Astrocyte (in vitro differentiated cells and primary cell): ENCODE results near the gene EPC2. TPM values are rescaled to one million over a fixed set of nuclear protein-coding genes. Genes with fewer than 3 reads are reported as not detected.

Source experiments
- DNase-seq: peaks from one replicate; pipeline ENCODE4 v3.0.0-alpha.2; 2010; ENCODE audit warnings: low read depth
- FAIRE-seq: peaks from 2 replicates; lab custom pipeline; 2011; peaks lifted over from hg19 to GRCh38; lab: Jason Lieb, UNC
- H2AFZ ChIP-seq: 2 replicates; pipeline ENCODE4 v1.6.0; 2012; ENCODE audit warnings: low read depth, low read length, inconsistent platforms
- H3K27ac ChIP-seq: 2 replicates; pipeline ENCODE4 v1.5.1; 2011; ENCODE audit warnings: low read depth, low read length, inconsistent platforms
- H3K27me3 ChIP-seq: 2 replicates; pipeline ENCODE4 v1.6.0; 2011; ENCODE audit warnings: low read length, inconsistent platforms; ENCODE audit not compliant: insufficient read depth
- H3K36me3 ChIP-seq: 2 replicates; pipeline ENCODE4 v1.5.1; 2011; ENCODE audit warnings: low read length, inconsistent platforms; ENCODE audit not compliant: insufficient read depth
- H3K4me1 ChIP-seq: 2 replicates; pipeline ENCODE4 v1.5.1; 2011; ENCODE audit warnings: low read length, inconsistent platforms; ENCODE audit not compliant: insufficient read depth
- H3K4me2 ChIP-seq: 2 replicates; pipeline ENCODE4 v1.6.0; 2012; ENCODE audit warnings: low read length, inconsistent platforms
- H3K4me3 ChIP-seq: 2 replicates; pipeline ENCODE4 v1.5.1; 2011; ENCODE audit warnings: low read depth, mild to moderate bottlenecking, low read length, inconsistent platforms; ENCODE audit not compliant: insufficient read depth
- H3K79me2 ChIP-seq: 2 replicates; pipeline ENCODE4 v1.6.0; 2012; ENCODE audit warnings: mild to moderate bottlenecking, low read length, inconsistent platforms; ENCODE audit not compliant: insufficient read depth
- H3K9ac ChIP-seq: 2 replicates; pipeline ENCODE4 v1.6.0; 2012; ENCODE audit warnings: mild to moderate bottlenecking, low read length, inconsistent platforms
- H3K9me3 ChIP-seq: 2 replicates; pipeline ENCODE4 v1.5.1; 2012; ENCODE audit warnings: low read depth, mild to moderate bottlenecking, low read length, inconsistent platforms; ENCODE audit not compliant: insufficient read depth
- H4K20me1 ChIP-seq: 2 replicates; pipeline ENCODE4 v1.6.0; 2012; ENCODE audit warnings: low read length, inconsistent platforms; ENCODE audit not compliant: insufficient read depth
- H3K27ac Mint-ChIP-seq: one replicate; pipeline ENCODE4 v1.8.0; 2021; ENCODE audit warnings: mild to moderate bottlenecking, mixed read lengths; ENCODE audit not compliant: unreplicated experiment
- H3K27me3 Mint-ChIP-seq: one replicate; pipeline ENCODE4 v1.8.0; 2021; ENCODE audit warnings: low read depth, mixed read lengths; ENCODE audit not compliant: unreplicated experiment
- H3K36me3 Mint-ChIP-seq: one replicate; pipeline ENCODE4 v1.8.0; 2021; ENCODE audit warnings: low read depth, mixed read lengths; ENCODE audit not compliant: unreplicated experiment
- H3K4me1 Mint-ChIP-seq: one replicate; pipeline ENCODE4 v1.8.0; 2021; ENCODE audit warnings: low read depth, mixed read lengths; ENCODE audit not compliant: unreplicated experiment
- H3K4me3 Mint-ChIP-seq: one replicate; pipeline ENCODE4 v1.8.0; 2021; ENCODE audit warnings: mild to moderate bottlenecking, moderate library complexity, mixed read lengths; ENCODE audit not compliant: unreplicated experiment
- H3K9me3 Mint-ChIP-seq: one replicate; pipeline ENCODE4 v1.8.0; 2021; ENCODE audit warnings: mild to moderate bottlenecking, mixed read lengths; ENCODE audit not compliant: unreplicated experiment
- EZH2 ChIP-seq: IDR thresholded peaks from 2 replicates; pipeline ENCODE4 v1.6.1; 2012; ENCODE audit warnings: mild to moderate bottlenecking, low read length, inconsistent platforms; ENCODE audit not compliant: insufficient read depth
- total RNA-seq: library from RNA; stranded (reverse); gene quantifications from 2 replicates; pipeline ENCODE4 v1.2.1, GENCODE V29; 2021
- TF ChIP-seq, protein P1 (sequence below): IDR thresholded peaks from 2 replicates; pipeline ENCODE4 v1.5.1; 2011; ENCODE audit warnings: low read depth, mild to moderate bottlenecking, inconsistent platforms, low read length, moderate library complexity; ENCODE audit not compliant: insufficient read depth

The EPC2 gene
- total RNA-seq, 1 donor from 2014 or later = 24.8 TPM

DNA sequence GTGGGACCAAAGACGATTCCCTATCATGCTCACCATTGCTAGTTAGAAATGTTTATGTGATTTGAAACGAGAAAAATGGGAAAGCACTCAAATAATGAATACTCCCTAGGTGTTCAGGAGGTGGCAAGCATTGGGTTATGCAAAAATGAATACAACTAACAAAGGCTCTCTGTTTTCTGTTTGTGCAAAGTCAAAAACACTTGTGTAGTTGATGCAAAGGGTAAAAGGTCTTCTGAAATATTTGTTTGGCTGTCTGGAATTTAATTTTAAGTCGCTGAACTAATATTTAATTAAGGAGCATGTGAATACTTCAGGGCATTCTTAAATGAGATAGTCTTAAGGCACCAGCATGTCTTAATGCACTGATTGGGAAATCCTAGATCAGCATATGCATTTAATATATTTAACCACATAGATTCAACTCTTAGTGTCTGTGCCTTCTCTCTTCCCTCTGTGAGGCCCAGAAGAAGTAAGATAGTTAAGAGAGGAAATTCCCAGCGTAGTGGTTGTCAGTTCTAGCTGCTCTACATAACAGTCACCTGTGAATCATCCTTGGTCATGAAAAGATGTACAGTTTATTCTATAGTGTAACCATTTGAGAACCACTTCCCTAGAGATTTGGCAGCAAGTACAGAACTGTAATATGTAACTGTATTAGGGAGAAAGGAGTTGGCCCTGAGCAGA is 111.9 kb downstream of the EPC2 start:
- H2AFZ ChIP-seq = no peak overlapping the region
- peaks cover 3% of the 10 kb centered on the region for H3K36me3 ChIP-seq
- H3K4me3 ChIP-seq = no peak overlapping the region
- H3K36me3 Mint-ChIP-seq = no peaks in the 10 kb centered on the region
- peaks cover 29% of the 10 kb centered on the region for H4K20me1 ChIP-seq
- H3K27me3 ChIP-seq = no peaks in the 10 kb centered on the region
- H3K9ac ChIP-seq = no peak overlapping the region
- H3K79me2 ChIP-seq = peaks cover 10% of the 10 kb centered on the region
- DNase-seq = peak; percentile 25
- H3K9me3 ChIP-seq = no peaks in the 10 kb centered on the region
- peaks cover 8% of the 10 kb centered on the region for H3K4me1 ChIP-seq
- FAIRE-seq = peak; percentile 49
- no peaks in the 10 kb centered on the region for H3K9me3 Mint-ChIP-seq
- TF ChIP-seq EZH2 = no peak
- TF ChIP-seq, protein P1, sequence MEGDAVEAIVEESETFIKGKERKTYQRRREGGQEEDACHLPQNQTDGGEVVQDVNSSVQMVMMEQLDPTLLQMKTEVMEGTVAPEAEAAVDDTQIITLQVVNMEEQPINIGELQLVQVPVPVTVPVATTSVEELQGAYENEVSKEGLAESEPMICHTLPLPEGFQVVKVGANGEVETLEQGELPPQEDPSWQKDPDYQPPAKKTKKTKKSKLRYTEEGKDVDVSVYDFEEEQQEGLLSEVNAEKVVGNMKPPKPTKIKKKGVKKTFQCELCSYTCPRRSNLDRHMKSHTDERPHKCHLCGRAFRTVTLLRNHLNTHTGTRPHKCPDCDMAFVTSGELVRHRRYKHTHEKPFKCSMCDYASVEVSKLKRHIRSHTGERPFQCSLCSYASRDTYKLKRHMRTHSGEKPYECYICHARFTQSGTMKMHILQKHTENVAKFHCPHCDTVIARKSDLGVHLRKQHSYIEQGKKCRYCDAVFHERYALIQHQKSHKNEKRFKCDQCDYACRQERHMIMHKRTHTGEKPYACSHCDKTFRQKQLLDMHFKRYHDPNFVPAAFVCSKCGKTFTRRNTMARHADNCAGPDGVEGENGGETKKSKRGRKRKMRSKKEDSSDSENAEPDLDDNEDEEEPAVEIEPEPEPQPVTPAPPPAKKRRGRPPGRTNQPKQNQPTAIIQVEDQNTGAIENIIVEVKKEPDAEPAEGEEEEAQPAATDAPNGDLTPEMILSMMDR = no peak
- H3K27me3 Mint-ChIP-seq = no peaks in the 10 kb centered on the region
- peaks cover 12% of the 10 kb centered on the region for H3K4me1 Mint-ChIP-seq
- peak overlapping the region; percentile 33 for H3K4me2 ChIP-seq
- peak overlapping the region; percentile 60 for H3K27ac Mint-ChIP-seq
- no peak overlapping the region for H3K27ac ChIP-seq
- no peak overlapping the region for H3K4me3 Mint-ChIP-seq

DNA sequence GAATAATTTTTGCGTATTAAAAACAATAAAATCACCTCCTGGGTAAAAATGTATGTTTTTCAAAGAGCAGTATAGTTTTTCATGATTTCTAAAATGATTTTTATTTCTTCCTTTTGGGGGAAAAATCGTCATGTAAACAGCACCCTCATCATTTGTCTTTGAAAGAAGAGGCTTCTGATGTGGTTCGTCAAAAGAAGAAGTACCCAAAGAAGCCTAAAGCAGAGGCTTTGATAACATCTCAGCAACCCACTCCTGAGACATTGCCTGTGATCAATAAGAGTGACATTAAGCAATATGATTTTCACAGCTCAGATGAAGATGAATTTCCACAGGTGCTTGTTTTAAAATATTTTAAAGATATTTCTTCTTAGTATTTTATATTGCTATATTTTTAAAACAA is 120.3 kb downstream of the EPC2 start:
- Mint-ChIP-seq H3K36me3 (peaks cover 4% of the 10 kb centered on the region), H3K27ac (no peak overlapping the region), H3K27me3 (no peaks in the 10 kb centered on the region), H3K4me1 (peaks cover 11% of the 10 kb centered on the region), H3K4me3 (no peak overlapping the region), H3K9me3 (no peaks in the 10 kb centered on the region)
- TF ChIP-seq EZH2 = no peak
- TF ChIP-seq, protein P1 = no peak
- Histone ChIP-seq H3K36me3 (peaks cover 6% of the 10 kb centered on the region), H3K27ac (no peak overlapping the region), H3K4me2 (no peak overlapping the region), H3K79me2 (peaks cover 6% of the 10 kb centered on the region), H3K4me3 (no peak overlapping the region), H3K4me1 (no peaks in the 10 kb centered on the region), H3K27me3 (no peaks in the 10 kb centered on the region), H2AFZ (no peak overlapping the region), H4K20me1 (peaks cover 4% of the 10 kb centered on the region), H3K9me3 (no peaks in the 10 kb centered on the region), H3K9ac (no peak overlapping the region)
- no peak for DNase-seq
- no peak for FAIRE-seq

DNA sequence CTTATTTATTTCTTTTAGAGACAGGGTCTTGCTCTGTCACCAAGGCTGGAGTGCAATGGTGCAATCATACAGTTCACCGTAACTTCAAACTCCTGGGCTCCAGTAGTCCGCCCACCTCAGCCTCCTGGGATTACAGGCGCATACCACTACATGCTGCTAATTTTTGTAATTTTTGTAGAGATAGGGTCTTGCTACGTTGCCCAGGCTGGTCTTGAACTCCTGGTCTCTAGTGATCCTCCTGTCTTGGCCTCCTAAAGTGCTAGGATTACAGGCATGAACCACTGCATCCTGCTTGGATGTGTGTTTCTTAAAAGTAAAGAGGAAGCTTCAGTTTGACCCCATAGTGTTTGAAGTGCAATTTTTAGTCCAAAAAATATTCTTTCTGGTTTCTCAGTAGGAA is 125.5 kb downstream of the EPC2 start:
- Histone ChIP-seq H2AFZ (no peak overlapping the region), H3K4me3 (no peak overlapping the region), H4K20me1 (no peaks in the 10 kb centered on the region), H3K36me3 (peaks cover 22% of the 10 kb centered on the region), H3K9me3 (no peaks in the 10 kb centered on the region), H3K4me1 (no peaks in the 10 kb centered on the region), H3K4me2 (no peak overlapping the region), H3K27me3 (no peaks in the 10 kb centered on the region), H3K79me2 (no peaks in the 10 kb centered on the region), H3K27ac (no peak overlapping the region), H3K9ac (no peak overlapping the region)
- Mint-ChIP-seq H3K27me3 (no peaks in the 10 kb centered on the region), H3K27ac (no peak overlapping the region), H3K4me3 (no peak overlapping the region), H3K4me1 (no peaks in the 10 kb centered on the region), H3K9me3 (no peaks in the 10 kb centered on the region), H3K36me3 (peaks cover 4% of the 10 kb centered on the region)
- DNase-seq (no peak), FAIRE-seq (no peak)
- TF ChIP-seq, protein P1 = no peak
- TF ChIP-seq EZH2 = no peak
